NCI-H82 treated with DMSO at 0.1 percent for 48 hours (cell line): ENCODE data around the gene DBP.
"Not testable (repeated sequence)": the region's sequence is repeated elsewhere in the genome, so short reads cannot be mapped to it uniquely, and the experiment has no call there.

Experiments used
- DNase-seq: peaks from one replicate; lab custom pipeline; 2025; ENCODE audit not compliant: unreplicated experiment; lab: John Stamatoyannopoulos, UW

Gene DBP

GRCh38 chr19:48668332-48668731, 31.2 kb upstream of the DBP start:
- DNase-seq, result no peak

- no peak for DNase-seq
Measured at GRCh38 chr19:48665786-48666185, 28.6 kb upstream of the DBP start.

GRCh38 chr19:48664476-48664875, 27.3 kb upstream of the DBP start:
- no peak for DNase-seq

GRCh38 chr19:48663667-48664066, 26.5 kb upstream of the DBP start:
- DNase-seq, result no peak

GRCh38 chr19:48661711-48662090, 24.5 kb upstream of the DBP start:
- DNase-seq, result no peak

GRCh38 chr19:48660852-48661710, 23.9 kb upstream of the DBP start:
- DNase-seq, result peak; percentile 31

GRCh38 chr19:48659768-48660167, 22.6 kb upstream of the DBP start:
- no peak for DNase-seq

- no peak for DNase-seq
Measured at GRCh38 chr19:48658483-48658882, 21.3 kb upstream of the DBP start.

GRCh38 chr19:48657828-48658227, 20.6 kb upstream of the DBP start:
- DNase-seq, result not testable (repeated sequence)

- DNase-seq, result no peak
Measured at GRCh38 chr19:48656840-48657474, 19.8 kb upstream of the DBP start.

- DNase-seq, result peak; percentile 77
Measured at GRCh38 chr19:48654299-48655059, 17.3 kb upstream of the DBP start.

- no peak for DNase-seq
Measured at GRCh38 chr19:48651683-48652048, 14.5 kb upstream of the DBP start.

- DNase-seq, result no peak
Measured at GRCh38 chr19:48650974-48651682, 13.9 kb upstream of the DBP start.

GRCh38 chr19:48648134-48648533, 11.0 kb upstream of the DBP start:
- DNase-seq, result no peak

GRCh38 chr19:48646722-48647216, 9.6 kb upstream of the DBP start:
- peak; percentile 75 for DNase-seq

GRCh38 chr19:48646001-48646721, 9.0 kb upstream of the DBP start, which contains the start of gene CA11:
Gene CA11 (minus strand): TSS chr19:48646187. CDS start chr19:48645632, 555 bp downstream.
- peak; percentile 46 for DNase-seq

- no peak for DNase-seq
Measured at GRCh38 chr19:48645620-48646000, 8.4 kb upstream of the DBP start.

- peak; percentile 82 for DNase-seq
Measured at GRCh38 chr19:48644839-48645619, 7.8 kb upstream of the DBP start.

GRCh38 chr19:48644355-48644754, 7.2 kb upstream of the DBP start:
- DNase-seq, result no peak

- no peak for DNase-seq
Measured at GRCh38 chr19:48642862-48643261, 5.7 kb upstream of the DBP start.
